OCI-LY1 (cell line): ENCODE measurements around the gene RFTN1.

Source experiments
- H2AFZ ChIP-seq: fragments of 200-600 bp; sonication (generic), shearing (Covaris generic); 2 replicates; pipeline ENCODE4 v1.6.0; 2014; ENCODE audit warnings: antibody characterized with exemption, mild to moderate bottlenecking, low read length
- H3F3A ChIP-seq: fragments of 200-600 bp; sonication (generic), shearing (Covaris generic); 2 replicates; pipeline ENCODE4 v1.6.0; 2014; ENCODE audit warnings: mild to moderate bottlenecking, antibody characterized with exemption, low read length, moderate library complexity; ENCODE audit not compliant: insufficient read depth
- H3K27ac ChIP-seq: fragments of 200-600 bp; sonication (generic); 2 replicates; pipeline ENCODE4 v1.5.1; 2014; ENCODE audit warnings: low read length, mixed run types, mild to moderate bottlenecking, low read depth; ENCODE audit not compliant: poor library complexity, severe bottlenecking
- H3K27me3 ChIP-seq: fragments of 200-600 bp; sonication (generic); 2 replicates; pipeline ENCODE4 v1.6.0; 2014; ENCODE audit warnings: antibody characterized with exemption, mild to moderate bottlenecking, low read length, moderate library complexity; ENCODE audit not compliant: insufficient read depth
- H3K36me3 ChIP-seq: fragments of 200-600 bp; sonication (generic); 2 replicates; pipeline ENCODE4 v1.6.1; 2014; ENCODE audit warnings: mild to moderate bottlenecking, antibody characterized with exemption, low read length, moderate library complexity, mixed read lengths; ENCODE audit not compliant: insufficient read depth
- H3K4me1 ChIP-seq: fragments of 200-600 bp; sonication (generic); 2 replicates; pipeline ENCODE4 v1.5.1; 2014; ENCODE audit warnings: mild to moderate bottlenecking, low read length, moderate library complexity; ENCODE audit not compliant: insufficient read depth, severe bottlenecking
- H3K4me2 ChIP-seq: fragments of 200-600 bp; sonication (generic), shearing (Covaris generic); 2 replicates; pipeline ENCODE4 v1.6.1; 2014; ENCODE audit warnings: low read length
- H3K4me3 ChIP-seq: fragments of 200-600 bp; sonication (generic); 2 replicates; pipeline ENCODE4 v1.5.1; 2014; ENCODE audit warnings: low read length, low read depth, mild to moderate bottlenecking, mixed read lengths; ENCODE audit not compliant: poor library complexity, severe bottlenecking
- H3K79me2 ChIP-seq: fragments of 200-600 bp; shearing (Covaris generic); 2 replicates; pipeline ENCODE4 v1.6.1; 2016; ENCODE audit warnings: mixed run types, low read length, mixed read lengths; ENCODE audit not compliant: insufficient read depth
- H3K9ac ChIP-seq: fragments of 200-600 bp; sonication (generic), shearing (Covaris generic); 2 replicates; pipeline ENCODE4 v1.6.1; 2014; ENCODE audit warnings: mild to moderate bottlenecking, low read length, mixed read lengths
- H3K9me2 ChIP-seq: fragments of 200-600 bp; sonication (generic), shearing (Covaris generic); 2 replicates; pipeline ENCODE4 v1.6.1; 2014; ENCODE audit warnings: low read depth, mild to moderate bottlenecking, low read length, mixed read lengths
- H3K9me3 ChIP-seq: fragments of 200-600 bp; shearing (Covaris generic); 2 replicates; pipeline ENCODE4 v1.6.1; 2014; ENCODE audit warnings: low read length, mixed read lengths
- H4K20me1 ChIP-seq: fragments of 200-600 bp; sonication (generic), shearing (Covaris generic); 2 replicates; pipeline ENCODE4 v1.6.0; 2016; ENCODE audit warnings: mild to moderate bottlenecking, low read length; ENCODE audit not compliant: insufficient read depth
- CTCF ChIP-seq: fragments of 200-600 bp; sonication (generic), shearing (Covaris generic); IDR thresholded peaks from 2 replicates; pipeline ENCODE4 v1.5.1; 2017; ENCODE audit warnings: mild to moderate bottlenecking, antibody characterized with exemption, low read length, moderate library complexity, mixed read lengths
- EZH2 ChIP-seq: fragments of 200-600 bp; sonication (generic), shearing (Covaris generic); IDR thresholded peaks from 2 replicates; pipeline ENCODE4 v1.8.0; 2017; ENCODE audit warnings: borderline replicate concordance, mixed run types, mild to moderate bottlenecking, antibody characterized with exemption, low read length, moderate library complexity, mixed read lengths

RFTN1 gene

GRCh38 chr3:16302082-16302631 is 211.3 kb downstream of the RFTN1 start:
- peaks cover 41% of the 10 kb centered on the region for H3K4me1 ChIP-seq
- no peaks in the 10 kb centered on the region for H4K20me1 ChIP-seq
- no peaks in the 10 kb centered on the region for H3K79me2 ChIP-seq
- H3K9ac ChIP-seq: peak overlapping the region; percentile 9; the same call in 1 of the 2 replicates
- H3K27me3 ChIP-seq: no peaks in the 10 kb centered on the region
- TF ChIP-seq EZH2: no peak
- no peak for TF ChIP-seq CTCF
- H3K9me2 ChIP-seq: no peaks in the 10 kb centered on the region
- H3K27ac ChIP-seq: peak overlapping the region; percentile 75
- H3K4me3 ChIP-seq: no peak overlapping the region
- peak overlapping the region; percentile 16; the same call in 1 of the 2 replicates for H3K4me2 ChIP-seq
- no peaks in the 10 kb centered on the region; the same call in 1 of the 2 replicates for H3K9me3 ChIP-seq
- no peaks in the 10 kb centered on the region for H3F3A ChIP-seq
- H2AFZ ChIP-seq: no peak overlapping the region
- peaks cover 42% of the 10 kb centered on the region for H3K36me3 ChIP-seq

GRCh38 chr3:16301507-16301906 is 212.0 kb downstream of the RFTN1 start:
- H3K4me1 ChIP-seq: peaks cover 41% of the 10 kb centered on the region
- no peak overlapping the region for H3K4me3 ChIP-seq
- no peaks in the 10 kb centered on the region for H3K9me2 ChIP-seq
- peak overlapping the region; percentile 29; the same call in 1 of the 2 replicates for H3K9ac ChIP-seq
- peak overlapping the region; percentile 75 for H3K27ac ChIP-seq
- no peaks in the 10 kb centered on the region; the same call in 1 of the 2 replicates for H3K9me3 ChIP-seq
- TF ChIP-seq CTCF: no peak
- no peak for TF ChIP-seq EZH2
- peaks cover 49% of the 10 kb centered on the region for H3K36me3 ChIP-seq
- H3K27me3 ChIP-seq: no peaks in the 10 kb centered on the region
- no peaks in the 10 kb centered on the region for H4K20me1 ChIP-seq
- H3K4me2 ChIP-seq: peak overlapping the region; percentile 16; the same call in 1 of the 2 replicates
- H3K79me2 ChIP-seq: no peaks in the 10 kb centered on the region
- no peaks in the 10 kb centered on the region for H3F3A ChIP-seq
- H2AFZ ChIP-seq: no peak overlapping the region

- TF ChIP-seq EZH2: no peak
- no peak for TF ChIP-seq CTCF
- Histone ChIP-seq H3K27me3 (no peaks in the 10 kb centered on the region), H4K20me1 (no peaks in the 10 kb centered on the region), H3F3A (no peaks in the 10 kb centered on the region), H3K4me2 (peak overlapping the region; percentile 29; the same call in 1 of the 2 replicates), H3K36me3 (peaks cover 51% of the 10 kb centered on the region), H3K27ac (peak overlapping the region; percentile 75), H3K9me2 (no peaks in the 10 kb centered on the region), H3K9ac (peak overlapping the region; percentile 29; the same call in 1 of the 2 replicates), H2AFZ (no peak overlapping the region), H3K4me1 (peaks cover 41% of the 10 kb centered on the region), H3K4me3 (no peak overlapping the region), H3K79me2 (no peaks in the 10 kb centered on the region), H3K9me3 (no peaks in the 10 kb centered on the region; the same call in 1 of the 2 replicates)
These were observed 212.6 kb downstream of the RFTN1 start for GRCh38 chr3:16300881-16301359.
